SK-N-SH treated with all-trans-retinoic acid at 6 μM for 48 hours (cell line): Measurements from ENCODE around the gene TMEM119.

ENCODE experiments used
- CSDC2 ChIP-seq: fragments of 250-450 bp; sonication (Bioruptor Pico); IDR thresholded peaks from 2 replicates; pipeline ENCODE4 v1.5.0; 2020; ENCODE audit warnings: mild to moderate bottlenecking, moderate library complexity
- OSR1 ChIP-seq: fragments of 250-450 bp; sonication (Bioruptor Pico); IDR thresholded peaks from 2 replicates; pipeline ENCODE4 v1.8.0; 2022; ENCODE audit warnings: moderate library complexity, mild to moderate bottlenecking, inconsistent platforms
- ZFP3 ChIP-seq: fragments of 250-450 bp; sonication (Bioruptor Pico); IDR thresholded peaks from 2 replicates; pipeline ENCODE4 v1.5.0; 2020; ENCODE audit warnings: mild to moderate bottlenecking, moderate library complexity
- TF ChIP-seq, protein P1 (sequence below): fragments of 250-450 bp; sonication (Bioruptor Pico); IDR thresholded peaks from 2 replicates; pipeline ENCODE4 v1.5.0; 2020; ENCODE audit warnings: mild to moderate bottlenecking, moderate library complexity

DNA sequence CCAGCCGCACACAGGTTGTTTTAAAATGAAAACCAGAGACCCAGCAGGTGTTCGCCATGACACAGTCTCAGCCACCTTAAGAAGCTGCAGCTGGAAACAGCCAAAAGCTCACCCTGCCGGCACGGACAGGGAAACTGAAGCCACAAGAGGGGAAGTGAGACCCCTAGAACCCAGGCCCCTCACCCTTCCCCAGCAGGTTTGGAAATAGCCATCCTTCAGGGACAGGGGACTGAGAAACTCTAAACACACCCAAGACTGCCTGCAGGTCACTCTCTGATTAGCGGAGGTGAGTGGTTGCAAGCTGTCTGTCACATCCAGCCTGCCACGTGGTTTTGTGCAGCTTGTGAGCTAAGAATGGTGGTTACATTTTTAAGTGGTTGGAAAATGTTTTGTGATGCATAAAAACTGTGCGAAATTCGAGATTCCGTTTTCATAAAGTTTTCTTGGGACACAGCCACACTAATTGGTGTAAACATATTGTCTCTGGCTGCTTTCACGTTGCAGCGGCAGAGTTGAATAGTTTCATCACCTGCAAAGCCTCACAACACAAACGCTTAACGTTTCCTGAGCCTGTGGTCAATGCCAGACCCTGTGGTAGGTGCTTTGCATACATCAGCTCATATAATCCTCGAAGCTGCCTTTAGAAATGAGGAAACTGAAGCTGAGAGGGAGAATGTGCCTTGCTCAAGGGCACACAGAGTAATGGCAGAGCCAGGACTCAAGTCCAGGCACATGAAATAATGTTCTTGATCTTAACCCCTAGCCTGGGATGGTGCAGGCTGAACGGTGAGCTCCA, 37.5 kb upstream of the TMEM119 start:
- TF ChIP-seq CSDC2 (CRISPR knock-in tag), result no peak
- no peak for TF ChIP-seq OSR1 (CRISPR knock-in tag)
- no peak for TF ChIP-seq ZFP3 (CRISPR knock-in tag)
- TF ChIP-seq, protein P1, sequence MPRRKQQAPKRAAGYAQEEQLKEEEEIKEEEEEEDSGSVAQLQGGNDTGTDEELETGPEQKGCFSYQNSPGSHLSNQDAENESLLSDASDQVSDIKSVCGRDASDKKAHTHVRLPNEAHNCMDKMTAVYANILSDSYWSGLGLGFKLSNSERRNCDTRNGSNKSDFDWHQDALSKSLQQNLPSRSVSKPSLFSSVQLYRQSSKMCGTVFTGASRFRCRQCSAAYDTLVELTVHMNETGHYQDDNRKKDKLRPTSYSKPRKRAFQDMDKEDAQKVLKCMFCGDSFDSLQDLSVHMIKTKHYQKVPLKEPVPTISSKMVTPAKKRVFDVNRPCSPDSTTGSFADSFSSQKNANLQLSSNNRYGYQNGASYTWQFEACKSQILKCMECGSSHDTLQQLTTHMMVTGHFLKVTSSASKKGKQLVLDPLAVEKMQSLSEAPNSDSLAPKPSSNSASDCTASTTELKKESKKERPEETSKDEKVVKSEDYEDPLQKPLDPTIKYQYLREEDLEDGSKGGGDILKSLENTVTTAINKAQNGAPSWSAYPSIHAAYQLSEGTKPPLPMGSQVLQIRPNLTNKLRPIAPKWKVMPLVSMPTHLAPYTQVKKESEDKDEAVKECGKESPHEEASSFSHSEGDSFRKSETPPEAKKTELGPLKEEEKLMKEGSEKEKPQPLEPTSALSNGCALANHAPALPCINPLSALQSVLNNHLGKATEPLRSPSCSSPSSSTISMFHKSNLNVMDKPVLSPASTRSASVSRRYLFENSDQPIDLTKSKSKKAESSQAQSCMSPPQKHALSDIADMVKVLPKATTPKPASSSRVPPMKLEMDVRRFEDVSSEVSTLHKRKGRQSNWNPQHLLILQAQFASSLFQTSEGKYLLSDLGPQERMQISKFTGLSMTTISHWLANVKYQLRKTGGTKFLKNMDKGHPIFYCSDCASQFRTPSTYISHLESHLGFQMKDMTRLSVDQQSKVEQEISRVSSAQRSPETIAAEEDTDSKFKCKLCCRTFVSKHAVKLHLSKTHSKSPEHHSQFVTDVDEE (CRISPR knock-in tag), result no peak
